ENCODE results near the gene CPLX1. TPM values are rescaled to one million over a fixed set of nuclear protein-coding genes. Genes with fewer than 3 reads are reported as not detected.

Gene CPLX1
- total and polyA plus RNA-seq, 9 donors: 0.47 to 10.2 (median 2.3) TPM

GRCh38 chr4:752196-752861, 73.6 kb downstream of the CPLX1 start:
- intact Hi-C loops (cut with DNase I): no loop called here
- WGBS, 3 donors: 91 to 92% (median 91%) methylated on average over 25 of the region's 25 CpGs
- no peaks in the 10 kb centered on the region for H3K36me3 ChIP-seq
- no peak for DNase-seq
- TF ChIP-seq POLR2A (IDR thresholded peaks at IDR 0.05) (no peak), EP300 (IDR thresholded peaks at IDR 0.05) (no peak), CTCF (IDR thresholded peaks at IDR 0.05) (no peak)
- peaks cover 3% of the 10 kb centered on the region for H3K4me1 ChIP-seq (ENCODE audit: insufficient read depth)
- H3K27ac ChIP-seq: no peak overlapping the region
- H3K27me3 ChIP-seq: no peaks in the 10 kb centered on the region
- no peaks in the 10 kb centered on the region for H3K9me3 ChIP-seq
- H3K4me3 ChIP-seq: no peak overlapping the region

GRCh38 chr4:751676-752075, 74.3 kb downstream of the CPLX1 start:
- no peak overlapping the region for H3K27ac ChIP-seq
- H3K36me3 ChIP-seq: no peaks in the 10 kb centered on the region
- no peak for TF ChIP-seq EP300 (IDR thresholded peaks at IDR 0.05)
- TF ChIP-seq CTCF (IDR thresholded peaks at IDR 0.05): no peak
- TF ChIP-seq POLR2A (IDR thresholded peaks at IDR 0.05): no peak
- H3K4me1 ChIP-seq (ENCODE audit: insufficient read depth): peaks cover 3% of the 10 kb centered on the region
- H3K27me3 ChIP-seq: no peaks in the 10 kb centered on the region
- no peak for DNase-seq
- intact Hi-C loops (cut with DNase I): no loop called here
- no peaks in the 10 kb centered on the region for H3K9me3 ChIP-seq
- 79 to 86% (median 82%) methylated on average over 15 of the region's 15 CpGs for WGBS, 3 donors
- H3K4me3 ChIP-seq: no peak overlapping the region

GRCh38 chr4:749698-750666, 75.9 kb downstream of the CPLX1 start:
- 72 to 76% (median 74%) methylated on average over 20 of the region's 20 CpGs for WGBS, 3 donors
- intact Hi-C loops (cut with DNase I): loop anchor here in 1 of 4 donors (10.0 kb wide), 1 partner anchor 235 kb away; the partner anchor contains the start of gene IDUA
- TF ChIP-seq CTCF (IDR thresholded peaks at IDR 0.05) (no peak), POLR2A (IDR thresholded peaks at IDR 0.05) (no peak), EP300 (IDR thresholded peaks at IDR 0.05) (no peak)
- Histone ChIP-seq H3K9me3 (no peaks in the 10 kb centered on the region), H3K36me3 (no peaks in the 10 kb centered on the region), H3K4me3 (no peak overlapping the region), H3K27ac (peak overlapping the region in 1 of 2 donors; percentile 31), H3K4me1 (ENCODE audit: insufficient read depth) (peaks cover 3% of the 10 kb centered on the region), H3K27me3 (no peaks in the 10 kb centered on the region)
- DNase-seq: peak in 1 of 5 donors; percentile 48

GRCh38 chr4:748461-748860, 77.5 kb downstream of the CPLX1 start:
- peaks cover 3% of the 10 kb centered on the region for H3K4me1 ChIP-seq (ENCODE audit: insufficient read depth)
- H3K9me3 ChIP-seq: no peaks in the 10 kb centered on the region
- no peaks in the 10 kb centered on the region for H3K27me3 ChIP-seq
- no peak overlapping the region for H3K27ac ChIP-seq
- intact Hi-C loops (cut with DNase I): loop anchor here in 1 of 4 donors (10.0 kb wide), 1 partner anchor 236 kb away; the partner anchor contains the start of gene IDUA
- no peak overlapping the region for H3K4me3 ChIP-seq
- WGBS, 3 donors: 91 to 92% (median 91%) methylated on average over 19 of the region's 19 CpGs
- no peak for TF ChIP-seq CTCF (IDR thresholded peaks at IDR 0.05)
- TF ChIP-seq POLR2A (IDR thresholded peaks at IDR 0.05): no peak
- no peak for TF ChIP-seq EP300 (IDR thresholded peaks at IDR 0.05)
- no peak for DNase-seq
- no peaks in the 10 kb centered on the region for H3K36me3 ChIP-seq

Measured in ovary (tissue), 9 donors.